IPS-18a (cell line): ENCODE results near the gene UCK2.

Source experiments
- H3K27ac ChIP-seq: one replicate; pipeline ENCODE4 v1.5.1; 2013; ENCODE audit warnings: low read length
- H3K27me3 ChIP-seq: one replicate; pipeline ENCODE4 v1.6.1; 2013; ENCODE audit warnings: mild to moderate bottlenecking, low read length; ENCODE audit not compliant: control insufficient read depth, insufficient read depth
- H3K36me3 ChIP-seq: one replicate; pipeline ENCODE4 v1.6.1; 2013; ENCODE audit warnings: low read depth, low read length; ENCODE audit not compliant: control insufficient read depth
- H3K4me1 ChIP-seq: one replicate; pipeline ENCODE4 v1.6.1; 2013; ENCODE audit warnings: low read depth, low read length; ENCODE audit not compliant: control insufficient read depth
- H3K4me3 ChIP-seq: one replicate; pipeline ENCODE4 v1.5.1; 2013; ENCODE audit warnings: low read length
- H3K9ac ChIP-seq: one replicate; pipeline ENCODE4 v1.6.1; 2013; ENCODE audit warnings: mild to moderate bottlenecking, low read length, moderate library complexity
- H3K9me3 ChIP-seq: one replicate; pipeline ENCODE4 v1.6.1; 2013; ENCODE audit warnings: low read depth, low read length; ENCODE audit not compliant: control insufficient read depth

UCK2 gene

DNA sequence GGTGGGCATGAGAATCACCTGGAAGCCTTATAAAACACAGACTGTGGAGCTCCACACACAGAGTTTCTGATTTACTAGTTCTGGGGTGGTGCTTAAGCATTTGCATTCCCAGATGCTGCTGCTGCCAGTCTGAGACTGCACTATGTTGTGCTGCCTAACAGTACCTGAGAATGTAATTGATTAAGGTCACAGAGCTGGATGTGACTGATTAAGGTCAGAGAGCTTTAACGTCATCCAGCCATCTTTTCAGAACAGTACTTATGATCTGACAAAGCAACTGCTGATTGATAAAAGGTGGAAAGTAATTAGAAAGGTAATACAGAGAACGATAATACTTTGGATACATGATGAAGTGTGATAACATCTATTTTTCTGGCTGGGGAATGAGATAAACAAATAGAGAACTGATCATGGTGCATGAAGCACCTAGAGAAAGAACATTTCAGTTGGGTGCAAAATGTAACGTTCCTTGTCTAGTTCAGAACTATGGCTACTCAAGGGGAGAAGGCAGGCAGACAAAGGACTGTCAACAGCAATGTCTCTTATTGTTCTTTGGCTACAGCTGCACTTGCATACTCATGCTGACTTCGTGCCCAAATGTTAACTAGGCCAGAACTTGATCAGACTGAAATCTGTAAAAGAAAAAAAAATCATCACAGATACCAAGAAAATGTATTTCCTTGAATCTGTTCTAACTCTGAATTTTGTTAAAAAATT is 3.7 kb upstream of the UCK2 start:
- no peak overlapping the region for H3K9ac ChIP-seq
- no peak overlapping the region for H3K27ac ChIP-seq
- H3K4me1 ChIP-seq: peaks cover 5% of the 10 kb centered on the region
- no peak overlapping the region for H3K4me3 ChIP-seq
- H3K9me3 ChIP-seq: no peaks in the 10 kb centered on the region
- no peaks in the 10 kb centered on the region for H3K27me3 ChIP-seq
- no peaks in the 10 kb centered on the region for H3K36me3 ChIP-seq

DNA sequence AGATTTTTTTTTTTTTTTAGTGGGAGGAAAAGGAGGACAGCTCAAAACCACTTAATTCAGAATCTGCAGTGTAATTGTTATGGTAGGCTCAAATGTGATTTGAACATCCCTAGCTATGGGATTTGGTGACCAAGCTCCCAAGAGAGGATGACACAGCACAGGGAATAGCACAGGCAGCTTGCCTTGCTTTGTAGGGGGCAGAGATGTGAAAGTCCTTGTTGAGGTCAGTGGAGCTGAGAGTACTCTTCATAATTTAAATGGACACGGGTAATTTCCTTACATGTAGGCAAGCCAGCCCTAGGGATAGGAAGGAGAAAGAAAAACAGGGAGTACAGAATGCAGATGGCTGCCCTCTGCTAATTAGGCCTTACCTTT is 3.2 kb upstream of the UCK2 start:
- H3K4me3 ChIP-seq: no peak overlapping the region
- no peaks in the 10 kb centered on the region for H3K27me3 ChIP-seq
- H3K4me1 ChIP-seq: peaks cover 7% of the 10 kb centered on the region
- no peaks in the 10 kb centered on the region for H3K9me3 ChIP-seq
- H3K36me3 ChIP-seq: no peaks in the 10 kb centered on the region
- H3K9ac ChIP-seq: no peak overlapping the region
- H3K27ac ChIP-seq: no peak overlapping the region

DNA sequence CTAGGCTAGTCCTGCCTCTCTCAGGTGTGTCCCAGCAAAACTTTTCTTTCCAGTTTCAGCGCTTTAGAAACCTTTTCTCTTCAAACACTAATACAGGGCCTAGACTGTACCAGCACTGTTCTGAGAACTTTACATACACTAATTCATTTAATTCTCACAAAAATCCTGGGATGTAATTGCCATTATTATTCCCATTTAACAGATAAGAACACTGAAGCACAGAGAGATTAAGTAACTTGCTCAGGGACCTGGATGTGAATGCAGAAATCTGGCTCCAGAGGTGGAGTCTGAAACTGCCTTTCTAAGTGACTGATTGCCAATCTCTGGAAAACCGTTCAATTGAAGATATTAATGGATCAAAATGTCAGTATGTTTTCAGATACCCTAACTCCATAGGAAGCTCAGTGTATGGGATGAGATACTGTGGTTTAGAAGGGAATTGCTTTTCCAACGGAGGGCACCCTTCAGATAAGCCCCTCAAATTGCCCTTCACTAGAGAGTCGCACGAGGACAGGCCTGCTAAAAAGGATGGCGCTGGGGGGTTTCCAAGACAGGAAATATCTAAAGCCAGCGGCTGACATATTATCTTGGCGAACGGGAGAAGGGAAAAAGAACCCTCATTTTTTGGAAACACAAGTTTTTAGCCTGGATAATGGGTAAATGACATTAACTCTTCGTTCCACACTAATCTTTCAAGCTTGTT is 698 bp upstream of the UCK2 start:
- Histone ChIP-seq H3K4me1 (peaks cover 10% of the 10 kb centered on the region), H3K36me3 (no peaks in the 10 kb centered on the region), H3K9me3 (no peaks in the 10 kb centered on the region), H3K27me3 (no peaks in the 10 kb centered on the region), H3K27ac (no peak overlapping the region), H3K9ac (no peak overlapping the region), H3K4me3 (peak overlapping the region; percentile 99)

DNA sequence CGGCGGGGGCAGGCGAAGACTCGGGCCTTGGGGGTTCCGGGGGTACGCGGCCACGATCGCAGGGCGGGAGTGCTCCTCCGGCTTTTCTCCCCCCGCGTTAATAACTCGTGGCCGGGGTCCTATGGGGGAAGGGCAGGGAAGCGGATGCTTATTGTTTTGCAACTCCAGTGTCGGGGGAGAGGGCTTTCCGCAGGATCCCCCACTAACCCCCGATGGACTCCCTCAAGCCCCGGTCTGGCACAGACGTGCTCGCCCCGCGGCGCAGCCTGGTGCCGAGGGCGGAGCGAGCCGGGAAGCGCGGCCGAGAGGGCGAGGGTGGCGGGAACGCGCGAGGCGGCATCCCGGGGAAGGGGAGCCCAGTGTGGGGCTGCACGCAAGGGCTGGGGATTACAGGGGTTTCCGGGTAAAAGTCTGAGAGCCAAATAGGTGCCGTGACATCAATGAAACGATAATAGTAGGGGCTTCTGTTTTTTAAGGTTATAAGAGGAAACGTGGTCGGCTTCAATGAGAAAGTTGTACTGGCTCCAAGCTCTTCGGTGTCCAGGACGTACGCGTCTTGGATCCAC is 772 bp downstream of the UCK2 start:
- Histone ChIP-seq H3K27ac (peak overlapping the region; percentile 99), H3K9me3 (no peaks in the 10 kb centered on the region), H3K9ac (peak overlapping the region; percentile 98), H3K4me3 (peak overlapping the region; percentile 99), H3K36me3 (no peaks in the 10 kb centered on the region), H3K4me1 (peaks cover 13% of the 10 kb centered on the region), H3K27me3 (no peaks in the 10 kb centered on the region)

DNA sequence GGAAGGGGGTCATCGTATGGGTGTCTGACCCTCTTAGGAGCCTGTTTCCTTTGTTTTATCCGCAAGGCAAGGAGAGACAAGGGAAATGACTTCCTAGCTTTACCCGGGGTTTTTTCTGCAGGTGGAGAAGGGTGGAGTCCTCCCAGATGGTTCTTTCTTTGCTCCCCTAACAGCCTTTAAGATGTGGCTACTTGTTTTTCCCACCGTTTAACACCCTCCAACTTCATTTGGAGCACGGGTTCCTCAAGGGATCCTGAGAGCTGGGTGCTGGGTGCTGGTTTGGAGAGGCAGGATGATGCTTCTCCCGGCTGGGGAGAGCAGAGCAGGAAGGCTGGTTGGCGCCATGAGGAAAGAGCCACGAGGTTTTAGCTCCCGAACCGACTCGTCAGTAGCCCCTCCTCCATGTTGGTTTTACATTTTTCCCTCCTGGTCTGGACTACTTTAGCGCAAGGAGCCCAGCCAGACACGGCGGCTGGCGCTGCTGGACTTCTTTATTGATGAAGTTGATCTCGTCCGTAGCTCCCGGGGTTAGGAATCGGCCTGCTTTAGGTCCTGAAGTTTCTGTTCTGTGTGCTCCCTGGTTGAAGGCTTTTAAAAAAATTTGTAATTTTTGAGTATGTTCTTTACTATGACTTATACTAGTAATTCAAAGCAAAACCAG is 1.4 kb downstream of the UCK2 start:
- H3K36me3 ChIP-seq: no peaks in the 10 kb centered on the region
- no peaks in the 10 kb centered on the region for H3K9me3 ChIP-seq
- H3K27me3 ChIP-seq: no peaks in the 10 kb centered on the region
- peak overlapping the region; percentile 99 for H3K27ac ChIP-seq
- H3K4me3 ChIP-seq: peak overlapping the region; percentile 99
- peaks cover 15% of the 10 kb centered on the region for H3K4me1 ChIP-seq
- H3K9ac ChIP-seq: peak overlapping the region; percentile 98

DNA sequence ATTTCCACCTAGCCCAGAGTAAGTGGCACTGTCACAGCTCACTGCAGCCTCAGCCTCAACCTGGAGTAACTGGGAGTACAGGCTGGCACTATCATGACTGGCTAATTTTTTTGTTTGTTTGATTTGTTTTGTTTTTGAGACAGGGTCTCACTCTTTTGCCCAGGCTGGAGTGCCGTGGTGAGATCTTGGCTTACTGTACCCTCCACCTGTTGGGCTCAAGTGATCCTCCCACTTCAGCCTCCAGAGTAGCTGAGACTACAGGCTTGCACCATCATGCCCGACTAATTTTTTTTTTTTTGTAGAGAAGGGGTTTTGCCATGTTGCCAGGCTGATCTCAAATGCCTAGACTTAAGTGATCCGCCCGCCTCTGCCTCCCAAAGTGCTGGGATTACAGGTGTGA is 2.5 kb downstream of the UCK2 start:
- no peaks in the 10 kb centered on the region for H3K9me3 ChIP-seq
- no peaks in the 10 kb centered on the region for H3K36me3 ChIP-seq
- H3K27me3 ChIP-seq: no peaks in the 10 kb centered on the region
- no peak overlapping the region for H3K9ac ChIP-seq
- H3K4me1 ChIP-seq: peaks cover 15% of the 10 kb centered on the region
- peak overlapping the region; percentile 99 for H3K4me3 ChIP-seq
- H3K27ac ChIP-seq: no peak overlapping the region

DNA sequence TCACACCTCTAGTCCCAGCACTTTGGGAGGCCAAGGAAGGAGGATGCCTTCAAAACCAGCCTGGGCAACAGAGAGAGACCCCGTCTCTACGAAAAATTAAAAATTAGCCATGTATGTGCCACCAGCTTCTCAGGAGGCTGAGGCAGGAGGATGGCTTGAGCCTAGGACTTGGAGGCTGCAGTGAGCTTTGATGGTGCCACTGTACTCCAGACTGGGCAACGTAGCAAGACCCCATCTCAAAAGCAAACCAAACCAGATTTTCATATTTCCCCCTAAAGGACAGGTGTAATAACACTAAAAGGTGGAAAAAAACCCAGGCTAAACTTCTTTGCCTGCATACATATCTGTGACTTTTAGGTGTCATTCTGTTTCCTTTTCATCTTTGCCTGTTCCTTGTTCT is 3.7 kb downstream of the UCK2 start:
- no peak overlapping the region for H3K9ac ChIP-seq

DNA sequence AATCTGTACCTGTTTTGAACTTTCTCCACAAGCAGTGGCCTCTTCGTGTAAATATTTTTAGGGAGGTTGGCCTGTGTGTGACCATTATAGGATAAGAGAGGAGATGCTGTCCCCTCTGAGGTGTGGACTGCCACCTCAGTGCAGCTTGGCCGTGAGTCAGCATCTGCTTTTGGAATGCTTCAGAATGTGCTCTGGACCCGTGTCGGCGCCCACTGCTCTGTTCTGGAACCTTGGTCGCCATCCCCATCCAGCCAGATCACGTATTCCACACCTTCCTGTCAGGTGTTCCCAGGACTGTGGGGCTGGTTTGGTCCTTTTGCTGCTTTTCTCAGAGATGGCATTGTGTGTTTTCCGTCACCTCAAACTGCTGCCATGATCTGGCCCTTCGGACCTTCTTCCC is 5.5 kb downstream of the UCK2 start:
- Histone ChIP-seq H3K27ac (no peak overlapping the region), H3K4me1 (peaks cover 29% of the 10 kb centered on the region), H3K36me3 (no peaks in the 10 kb centered on the region), H3K27me3 (no peaks in the 10 kb centered on the region), H3K4me3 (no peak overlapping the region), H3K9me3 (no peaks in the 10 kb centered on the region), H3K9ac (no peak overlapping the region)

More for the DNA sequence above, 3.7 kb downstream of the UCK2 start:
- Histone ChIP-seq H3K27ac (no peak overlapping the region), H3K9me3 (no peaks in the 10 kb centered on the region), H3K4me1 (peaks cover 16% of the 10 kb centered on the region), H3K36me3 (no peaks in the 10 kb centered on the region), H3K4me3 (no peak overlapping the region), H3K27me3 (no peaks in the 10 kb centered on the region)

DNA sequence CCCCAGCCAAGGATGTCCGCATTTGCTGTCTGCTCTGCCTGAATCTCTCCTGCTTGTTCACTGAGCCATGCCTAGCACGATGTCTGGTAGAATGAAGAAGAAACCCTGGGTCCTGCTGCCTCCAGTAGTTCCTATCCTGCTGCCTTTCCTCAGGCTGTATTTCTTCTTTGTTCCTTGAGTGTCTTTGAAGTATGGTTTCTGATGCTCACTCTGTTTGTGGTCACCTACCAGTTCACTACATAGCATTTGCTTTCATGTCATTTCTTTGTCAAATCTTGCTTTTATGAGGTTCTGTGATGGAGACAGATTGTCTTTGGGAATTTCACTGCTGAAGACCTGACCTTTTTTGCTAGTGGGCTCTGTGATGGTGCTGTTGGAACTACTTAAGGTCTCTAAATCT is 5.9 kb downstream of the UCK2 start:
- no peaks in the 10 kb centered on the region for H3K9me3 ChIP-seq
- peaks cover 29% of the 10 kb centered on the region for H3K4me1 ChIP-seq
- H3K36me3 ChIP-seq: no peaks in the 10 kb centered on the region
- no peak overlapping the region for H3K27ac ChIP-seq
- H3K27me3 ChIP-seq: no peaks in the 10 kb centered on the region
- H3K9ac ChIP-seq: no peak overlapping the region
- H3K4me3 ChIP-seq: no peak overlapping the region

DNA sequence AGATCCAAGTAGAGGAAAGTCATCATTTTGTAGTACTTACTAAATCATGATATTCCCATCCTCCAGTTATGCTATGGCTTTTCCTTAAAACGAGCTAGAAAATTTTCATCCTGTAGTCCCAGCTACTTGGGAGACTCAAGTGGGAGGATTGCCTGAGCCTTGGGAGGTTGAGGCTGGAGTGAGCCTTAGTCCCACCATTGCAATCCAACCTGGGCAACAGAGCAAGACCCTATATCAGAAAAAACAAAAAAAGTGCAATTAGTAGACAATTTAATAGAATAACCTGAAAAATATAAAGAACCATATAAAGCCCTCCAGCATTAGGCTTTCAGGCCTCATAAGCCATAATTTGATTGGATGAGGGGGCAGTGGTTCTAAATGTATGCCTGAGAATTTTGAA is 6.8 kb downstream of the UCK2 start:
- H3K9me3 ChIP-seq: no peaks in the 10 kb centered on the region
- peaks cover 31% of the 10 kb centered on the region for H3K4me1 ChIP-seq

DNA sequence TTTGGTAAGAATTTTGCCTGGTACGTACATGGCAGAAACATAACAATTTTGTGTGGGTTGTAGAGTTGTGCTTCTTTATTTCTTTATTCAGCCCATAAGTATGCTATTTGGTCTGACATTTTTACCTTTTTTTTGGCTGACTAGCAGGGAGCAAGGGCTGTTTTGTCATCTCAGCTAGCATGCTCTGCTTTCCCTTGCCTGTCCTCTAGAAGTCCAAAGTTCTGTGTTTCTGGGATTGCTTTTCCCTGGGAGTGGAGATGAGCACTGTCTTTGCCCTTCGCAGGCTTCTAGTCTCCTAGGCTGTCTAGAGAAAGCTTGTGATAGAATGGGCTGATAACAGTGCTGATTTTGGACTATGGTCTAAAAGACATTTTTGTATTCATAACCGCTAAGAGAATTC is 7.5 kb downstream of the UCK2 start:
- H3K9me3 ChIP-seq: no peaks in the 10 kb centered on the region
- H3K9ac ChIP-seq: no peak overlapping the region
- H3K4me1 ChIP-seq: peaks cover 32% of the 10 kb centered on the region
- H3K27me3 ChIP-seq: no peaks in the 10 kb centered on the region
- no peak overlapping the region for H3K4me3 ChIP-seq
- no peak overlapping the region for H3K27ac ChIP-seq
- H3K36me3 ChIP-seq: no peaks in the 10 kb centered on the region

More for the DNA sequence above, 6.8 kb downstream of the UCK2 start:
- no peak overlapping the region for H3K9ac ChIP-seq
- no peaks in the 10 kb centered on the region for H3K27me3 ChIP-seq
- H3K27ac ChIP-seq: no peak overlapping the region
- no peak overlapping the region for H3K4me3 ChIP-seq
- H3K36me3 ChIP-seq: no peaks in the 10 kb centered on the region
